OCI-LY3 (cell line): Measurements from ENCODE around the gene GPC2.

Source experiments
- H2AFZ ChIP-seq: fragments of 200-600, 300-600 bp; shearing (Covaris generic); 2 replicates; pipeline ENCODE4 v1.6.0; 2014; ENCODE audit warnings: antibody characterized with exemption, low read depth, low read length
- H3K27ac ChIP-seq: fragments of 200-600, 300-600 bp; sonication (generic); 2 replicates; pipeline ENCODE4 v1.5.1; 2014; ENCODE audit warnings: mild to moderate bottlenecking, low read length, moderate library complexity, mixed read lengths
- H3K27me3 ChIP-seq: fragments of 200-600, 300-600 bp; sonication (generic); 2 replicates; pipeline ENCODE4 v1.6.1; 2014; ENCODE audit warnings: low read depth, low read length, mixed read lengths
- H3K36me3 ChIP-seq: fragments of 200-600, 300-600 bp; sonication (generic); replicated peaks from 2 replicates; pipeline ENCODE3; 2014; ENCODE audit warnings: low read depth, low read length, mixed read lengths
- H3K4me1 ChIP-seq: fragments of 300-600, 200-600 bp; sonication (generic); 2 replicates; pipeline ENCODE4 v1.6.1; 2014; ENCODE audit warnings: low read length, mixed read lengths
- H3K4me2 ChIP-seq: fragments of 200-600, 300-600 bp; sonication (generic); 2 replicates; pipeline ENCODE4 v1.6.1; 2014; ENCODE audit warnings: low read length, mixed read lengths
- H3K4me3 ChIP-seq: fragments of 300-600, 200-600 bp; sonication (generic); 2 replicates; pipeline ENCODE4 v1.5.1; 2014; ENCODE audit warnings: antibody characterized with exemption, mild to moderate bottlenecking, low read length, moderate library complexity
- H3K79me2 ChIP-seq: fragments of 300-600, 200-600 bp; shearing (Covaris generic); 2 replicates; pipeline ENCODE4 v1.6.1; 2014; ENCODE audit warnings: mild to moderate bottlenecking, low read length, mixed read lengths
- H3K9ac ChIP-seq: fragments of 300-600, 200-600 bp; shearing (Covaris generic); 2 replicates; pipeline ENCODE4 v1.6.0; 2014; ENCODE audit warnings: mild to moderate bottlenecking, low read length, moderate library complexity
- H3K9me3 ChIP-seq: fragments of 200-600, 300-600 bp; shearing (Covaris generic); 2 replicates; pipeline ENCODE4 v1.6.1; 2014; ENCODE audit warnings: low read length, mixed read lengths; ENCODE audit not compliant: insufficient read depth
- H4K20me1 ChIP-seq: fragments of 200-600, 300-600 bp; sonication (generic); 2 replicates; pipeline ENCODE4 v1.6.1; 2016; ENCODE audit warnings: low read length, mixed read lengths; ENCODE audit not compliant: insufficient read depth
- EZH2phosphoT487 ChIP-seq: fragments of 200-600 bp; shearing (Covaris generic); IDR thresholded peaks from 2 replicates; pipeline ENCODE4 v1.6.1; 2018; ENCODE audit warnings: antibody characterized with exemption, mixed run types, low read depth
- TF ChIP-seq, protein P1 (sequence below): fragments of 200-600, 300-600 bp; sonication (generic); IDR thresholded peaks from 2 replicates; pipeline ENCODE4 v1.5.1; 2014; ENCODE audit warnings: antibody characterized with exemption, low read length, low read depth

Gene GPC2

DNA sequence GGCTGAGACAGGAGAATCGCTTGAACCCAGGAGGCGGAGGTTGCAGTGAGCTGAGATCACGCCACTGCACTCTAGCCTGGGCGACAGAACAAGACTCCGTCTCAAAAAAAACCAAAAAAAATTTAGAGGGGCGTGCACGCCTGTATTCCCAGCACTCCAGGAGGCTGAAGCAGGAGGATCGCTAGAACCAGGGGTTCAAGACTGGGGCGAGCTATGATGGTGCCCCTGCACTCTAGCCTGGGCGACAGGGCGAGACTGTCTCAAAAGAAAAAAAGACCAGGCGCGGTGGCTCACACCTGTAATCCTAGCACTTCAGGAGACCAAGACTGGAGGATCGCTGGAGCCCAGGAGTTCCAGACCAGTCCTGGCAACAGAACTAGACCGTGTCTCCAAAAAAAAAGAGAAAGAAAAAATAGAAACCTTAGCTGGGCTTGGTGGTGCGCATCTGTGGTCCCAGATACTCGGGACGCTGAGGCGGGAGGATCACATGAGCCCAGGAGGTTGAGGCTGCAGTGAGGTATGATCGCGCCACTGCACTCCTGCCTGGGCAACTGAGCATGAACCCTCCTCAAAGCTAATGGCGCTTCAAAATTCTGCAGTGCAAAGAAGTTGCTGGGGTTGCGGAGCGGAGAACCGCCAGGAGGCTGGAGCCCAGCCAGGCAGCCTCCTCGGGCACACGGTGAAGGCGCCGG lies 50.8 kb downstream of the GPC2 start:
- no peaks in the 10 kb centered on the region for H4K20me1 ChIP-seq
- peak overlapping the region; percentile 96 for H3K9ac ChIP-seq
- peaks cover 7% of the 10 kb centered on the region for H3K36me3 ChIP-seq
- H3K79me2 ChIP-seq, result peaks cover 17% of the 10 kb centered on the region
- H3K4me3 ChIP-seq, result peak overlapping the region; percentile 97
- H3K27me3 ChIP-seq, result no peaks in the 10 kb centered on the region
- peak overlapping the region; percentile 92 for H2AFZ ChIP-seq
- H3K9me3 ChIP-seq, result no peaks in the 10 kb centered on the region
- peaks cover 16% of the 10 kb centered on the region for H3K4me1 ChIP-seq
- peak overlapping the region; percentile 90 for H3K4me2 ChIP-seq
- H3K27ac ChIP-seq, result peak overlapping the region; percentile 94
- TF ChIP-seq EZH2phosphoT487, result no peak
- TF ChIP-seq, protein P1, sequence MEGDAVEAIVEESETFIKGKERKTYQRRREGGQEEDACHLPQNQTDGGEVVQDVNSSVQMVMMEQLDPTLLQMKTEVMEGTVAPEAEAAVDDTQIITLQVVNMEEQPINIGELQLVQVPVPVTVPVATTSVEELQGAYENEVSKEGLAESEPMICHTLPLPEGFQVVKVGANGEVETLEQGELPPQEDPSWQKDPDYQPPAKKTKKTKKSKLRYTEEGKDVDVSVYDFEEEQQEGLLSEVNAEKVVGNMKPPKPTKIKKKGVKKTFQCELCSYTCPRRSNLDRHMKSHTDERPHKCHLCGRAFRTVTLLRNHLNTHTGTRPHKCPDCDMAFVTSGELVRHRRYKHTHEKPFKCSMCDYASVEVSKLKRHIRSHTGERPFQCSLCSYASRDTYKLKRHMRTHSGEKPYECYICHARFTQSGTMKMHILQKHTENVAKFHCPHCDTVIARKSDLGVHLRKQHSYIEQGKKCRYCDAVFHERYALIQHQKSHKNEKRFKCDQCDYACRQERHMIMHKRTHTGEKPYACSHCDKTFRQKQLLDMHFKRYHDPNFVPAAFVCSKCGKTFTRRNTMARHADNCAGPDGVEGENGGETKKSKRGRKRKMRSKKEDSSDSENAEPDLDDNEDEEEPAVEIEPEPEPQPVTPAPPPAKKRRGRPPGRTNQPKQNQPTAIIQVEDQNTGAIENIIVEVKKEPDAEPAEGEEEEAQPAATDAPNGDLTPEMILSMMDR, result no peak

DNA sequence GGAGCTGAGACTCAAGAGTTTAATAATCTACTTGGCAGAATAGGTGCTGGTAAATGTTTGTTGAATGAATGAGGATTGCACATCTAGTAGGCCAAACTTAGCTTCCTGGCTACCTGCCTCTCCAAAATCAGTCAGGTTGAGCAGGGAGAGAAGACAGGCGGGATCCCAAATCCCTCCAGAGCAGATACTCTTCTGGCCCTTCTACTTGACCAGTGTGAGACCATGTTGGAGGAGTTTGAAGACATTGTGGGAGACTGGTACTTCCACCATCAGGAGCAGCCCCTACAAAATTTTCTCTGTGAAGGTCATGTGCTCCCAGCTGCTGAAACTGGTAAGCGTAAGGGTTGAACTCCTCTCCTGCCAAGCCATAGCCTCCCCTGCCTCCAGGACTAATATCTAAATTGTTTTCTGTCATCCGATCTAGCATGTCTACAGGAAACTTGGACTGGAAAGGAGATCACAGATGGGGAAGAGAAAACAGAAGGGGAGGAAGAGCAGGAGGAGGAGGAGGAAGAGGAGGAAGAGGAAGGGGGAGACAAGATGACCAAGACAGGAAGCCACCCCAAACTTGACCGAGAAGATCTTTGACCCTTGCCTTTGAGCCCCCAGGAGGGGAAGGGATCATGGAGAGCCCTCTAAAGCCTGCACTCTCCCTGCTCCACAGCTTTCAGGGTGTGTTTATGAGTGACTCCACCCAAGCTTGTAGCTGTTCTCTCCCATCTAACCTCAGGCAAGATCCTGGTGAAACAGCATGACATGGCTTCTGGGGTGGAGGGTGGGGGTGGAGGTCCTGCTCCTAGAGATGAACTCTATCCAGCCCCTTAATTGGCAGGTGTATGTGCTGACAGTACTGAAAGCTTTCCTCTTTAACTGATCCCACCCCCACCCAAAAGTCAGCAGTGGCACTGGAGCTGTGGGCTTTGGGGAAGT lies 52.6 kb downstream of the GPC2 start:
- no peak overlapping the region for H3K4me3 ChIP-seq
- H3K79me2 ChIP-seq, result peaks cover 17% of the 10 kb centered on the region
- no peak overlapping the region for H3K9ac ChIP-seq
- H3K27ac ChIP-seq, result no peak overlapping the region
- H3K4me1 ChIP-seq, result peaks cover 21% of the 10 kb centered on the region
- no peak for TF ChIP-seq EZH2phosphoT487
- TF ChIP-seq, protein P1, result no peak
- H2AFZ ChIP-seq, result no peak overlapping the region
- no peak overlapping the region for H3K4me2 ChIP-seq
- H3K9me3 ChIP-seq, result no peaks in the 10 kb centered on the region
- no peaks in the 10 kb centered on the region for H3K27me3 ChIP-seq
- H4K20me1 ChIP-seq, result no peaks in the 10 kb centered on the region
- peaks cover 7% of the 10 kb centered on the region for H3K36me3 ChIP-seq

DNA sequence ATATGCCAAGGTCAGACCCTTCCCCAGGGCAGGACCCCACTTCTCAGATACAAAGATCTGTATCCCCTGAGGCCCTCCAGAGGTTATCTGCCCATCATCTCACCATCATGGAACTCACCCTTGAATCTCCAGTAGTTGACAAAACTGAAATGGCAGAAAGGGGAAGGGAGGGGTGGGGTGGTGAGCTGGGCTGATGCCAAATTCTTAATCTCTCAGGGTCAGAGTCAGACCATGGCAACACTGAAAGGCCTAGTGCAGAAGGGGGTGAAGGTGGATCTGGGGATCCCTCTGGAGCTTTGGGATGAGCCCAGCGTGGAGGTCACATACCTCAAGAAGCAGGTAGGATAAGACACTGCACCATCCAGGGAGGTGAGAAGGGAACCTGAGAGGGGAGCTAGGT lies 54.6 kb downstream of the GPC2 start:
- no peaks in the 10 kb centered on the region for H3K27me3 ChIP-seq
- peaks cover 25% of the 10 kb centered on the region for H3K79me2 ChIP-seq
- H4K20me1 ChIP-seq, result no peaks in the 10 kb centered on the region
- no peaks in the 10 kb centered on the region for H3K9me3 ChIP-seq
- peaks cover 20% of the 10 kb centered on the region for H3K4me1 ChIP-seq
- H3K4me3 ChIP-seq, result no peak overlapping the region
- H3K4me2 ChIP-seq, result no peak overlapping the region
- no peak overlapping the region for H2AFZ ChIP-seq
- H3K27ac ChIP-seq, result no peak overlapping the region
- peaks cover 7% of the 10 kb centered on the region for H3K36me3 ChIP-seq
- H3K9ac ChIP-seq, result no peak overlapping the region
- no peak for TF ChIP-seq EZH2phosphoT487
- TF ChIP-seq, protein P1, result no peak

DNA sequence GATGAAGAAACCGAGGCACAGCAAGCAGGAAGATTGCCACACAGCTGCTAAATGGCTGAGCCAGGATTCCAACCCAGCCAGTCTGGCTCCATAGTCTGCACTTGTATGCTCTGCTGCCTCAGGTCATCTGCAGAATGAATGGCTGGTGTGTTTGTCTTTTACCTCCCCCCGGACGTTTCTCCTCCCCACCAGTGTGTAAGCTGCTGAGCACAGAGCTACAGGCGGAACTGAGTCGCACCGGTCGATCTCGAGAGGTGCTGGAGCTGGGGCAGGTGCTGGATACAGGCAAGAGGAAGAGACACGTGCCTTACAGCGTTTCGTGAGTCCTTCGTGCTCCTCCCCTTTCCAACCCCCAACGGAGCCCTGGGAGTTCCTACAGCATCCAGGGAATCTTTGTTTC lies 55.1 kb downstream of the GPC2 start:
- no peaks in the 10 kb centered on the region for H3K27me3 ChIP-seq
- H3K79me2 ChIP-seq, result peaks cover 25% of the 10 kb centered on the region
- H3K36me3 ChIP-seq, result peaks cover 7% of the 10 kb centered on the region
- TF ChIP-seq, protein P1, result no peak
- TF ChIP-seq EZH2phosphoT487, result no peak
- no peaks in the 10 kb centered on the region for H3K9me3 ChIP-seq
- no peak overlapping the region for H3K4me3 ChIP-seq
- no peak overlapping the region for H3K9ac ChIP-seq
- H4K20me1 ChIP-seq, result no peaks in the 10 kb centered on the region
- no peak overlapping the region for H2AFZ ChIP-seq
- H3K27ac ChIP-seq, result no peak overlapping the region
- peaks cover 20% of the 10 kb centered on the region for H3K4me1 ChIP-seq
- no peak overlapping the region for H3K4me2 ChIP-seq
